ENCODE measurements around the gene RIN2.
"Not testable (repeated sequence)": the region's sequence is repeated elsewhere in the genome, so short reads cannot be mapped to it uniquely, and the experiment has no call there.

Gene RIN2

DNA sequence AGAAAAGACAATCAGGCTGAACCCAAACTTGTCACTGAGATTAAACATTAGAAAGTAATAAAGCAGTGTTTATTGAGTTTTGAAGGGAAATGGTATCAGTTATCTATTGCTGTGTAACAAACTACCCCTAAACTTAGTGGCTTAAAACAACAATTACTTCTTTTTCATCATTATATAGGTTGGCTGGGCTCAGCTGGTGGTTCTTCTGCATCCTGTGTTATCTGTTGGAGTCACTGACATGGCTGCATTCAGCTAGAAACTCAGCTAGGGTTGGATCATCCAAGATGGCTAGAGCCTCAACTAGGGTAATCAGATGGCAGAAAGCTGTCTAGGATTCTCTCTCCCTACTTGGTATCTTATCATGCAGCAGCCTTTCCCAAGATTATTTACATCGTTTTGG is 12.5 kb upstream of the RIN2 start:
- no peaks in the 10 kb centered on the region for H3K4me1 Mint-ChIP-seq (ENCODE audit: low read depth)
- no peaks in the 10 kb centered on the region for H3K27me3 Mint-ChIP-seq (ENCODE audit: low read depth)
- H3K4me3 Mint-ChIP-seq: no peak overlapping the region
- no peaks in the 10 kb centered on the region for H3K36me3 Mint-ChIP-seq (ENCODE audit: low read depth)
- H3K9me3 Mint-ChIP-seq: peaks cover 3% of the 10 kb centered on the region
- H3K27ac Mint-ChIP-seq: no peak overlapping the region
- no peak for DNase-seq (ENCODE audit: low spot score)

DNA sequence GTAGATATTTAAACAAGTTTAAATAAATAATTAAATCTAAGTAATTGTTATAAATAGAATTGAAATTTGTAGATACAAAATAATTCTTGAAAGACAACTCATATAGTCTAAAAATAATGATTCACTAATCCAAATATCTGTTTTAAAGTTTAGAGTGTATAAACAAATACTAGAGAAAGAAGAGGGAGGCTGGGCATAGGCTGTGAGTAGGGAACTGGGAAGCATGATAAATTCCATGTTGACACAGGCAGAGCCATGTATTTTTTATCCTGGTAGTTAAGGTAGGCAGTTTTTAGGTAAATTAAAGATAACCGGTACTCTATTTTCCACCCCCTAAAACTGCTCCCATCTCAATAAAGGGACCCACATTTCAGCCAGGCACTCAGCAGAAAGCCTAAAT is 11.7 kb upstream of the RIN2 start:
- H3K27ac Mint-ChIP-seq: no peak overlapping the region
- H3K4me1 Mint-ChIP-seq (ENCODE audit: low read depth): no peaks in the 10 kb centered on the region
- H3K36me3 Mint-ChIP-seq (ENCODE audit: low read depth): no peaks in the 10 kb centered on the region

DNA sequence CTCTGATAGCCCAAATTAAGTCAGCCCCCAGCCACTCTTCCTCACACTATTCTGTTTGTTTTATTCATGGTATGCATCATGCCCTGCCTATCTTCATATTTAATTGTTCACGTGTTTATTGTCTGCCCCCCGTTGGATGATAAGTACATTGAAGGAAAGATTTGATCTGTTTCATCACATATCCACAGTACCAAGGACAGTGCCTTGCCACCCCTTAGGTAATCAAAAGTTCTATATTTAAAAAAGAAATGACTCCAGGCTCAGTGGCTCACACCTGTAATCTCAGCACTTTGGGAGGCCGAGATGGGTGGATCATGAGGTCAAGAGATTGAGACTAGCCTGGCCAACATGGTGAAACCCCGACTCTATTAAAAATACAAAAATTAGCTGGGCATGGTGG is 10.2 kb upstream of the RIN2 start:
- Mint-ChIP-seq H3K27me3 (ENCODE audit: low read depth) (no peaks in the 10 kb centered on the region), H3K36me3 (ENCODE audit: low read depth) (no peaks in the 10 kb centered on the region), H3K9me3 (peaks cover 3% of the 10 kb centered on the region), H3K4me3 (no peak overlapping the region), H3K4me1 (ENCODE audit: low read depth) (no peaks in the 10 kb centered on the region), H3K27ac (no peak overlapping the region)
- no peak for DNase-seq (ENCODE audit: low spot score)

More for the DNA sequence above, 11.7 kb upstream of the RIN2 start:
- Mint-ChIP-seq H3K9me3 (peaks cover 3% of the 10 kb centered on the region), H3K4me3 (no peak overlapping the region), H3K27me3 (ENCODE audit: low read depth) (no peaks in the 10 kb centered on the region)
- DNase-seq (ENCODE audit: low spot score): no peak

DNA sequence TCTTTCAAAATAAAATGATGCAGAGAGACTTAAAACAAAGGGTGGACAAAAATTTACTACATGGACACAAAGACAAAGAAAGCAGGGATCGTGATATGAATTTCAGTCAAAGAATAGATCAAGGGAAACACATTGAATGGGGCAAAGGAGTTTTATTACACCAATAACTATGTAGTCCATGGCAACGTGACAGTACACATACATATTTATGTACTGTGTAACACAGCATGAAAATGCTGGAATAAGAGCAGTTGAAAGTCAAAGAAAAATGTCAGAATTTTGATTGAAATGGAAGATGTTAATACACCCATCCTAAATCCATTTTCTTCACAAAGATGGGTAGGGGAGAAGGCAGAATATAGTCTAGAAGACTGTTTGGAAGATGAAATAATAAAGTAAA is 9.4 kb upstream of the RIN2 start:
- no peaks in the 10 kb centered on the region for H3K36me3 Mint-ChIP-seq (ENCODE audit: low read depth)
- no peak for DNase-seq (ENCODE audit: low spot score)
- H3K9me3 Mint-ChIP-seq: peaks cover 3% of the 10 kb centered on the region
- no peak overlapping the region for H3K4me3 Mint-ChIP-seq
- H3K27ac Mint-ChIP-seq: no peak overlapping the region
- no peaks in the 10 kb centered on the region for H3K4me1 Mint-ChIP-seq (ENCODE audit: low read depth)
- H3K27me3 Mint-ChIP-seq (ENCODE audit: low read depth): no peaks in the 10 kb centered on the region

DNA sequence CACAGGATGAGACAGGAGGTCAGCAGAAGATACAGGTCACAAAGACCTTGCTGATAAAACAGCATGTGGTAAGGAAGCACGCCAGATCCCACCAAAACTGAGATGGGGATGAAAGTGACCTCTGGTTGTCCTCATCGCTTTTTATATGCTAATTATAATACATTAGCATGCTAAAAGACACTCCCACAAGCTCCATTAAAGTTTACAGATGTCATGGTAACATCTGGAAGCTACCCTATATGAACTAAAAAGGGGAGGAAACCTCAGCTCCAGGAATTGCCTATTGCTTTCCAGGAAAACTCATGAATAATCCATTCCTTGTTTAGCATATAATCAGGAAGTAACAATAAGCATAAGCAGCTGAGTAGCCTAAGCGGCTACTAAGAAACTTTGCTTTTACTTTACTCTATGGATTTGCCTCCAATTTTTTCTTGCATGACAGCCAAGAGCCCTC is 8.4 kb upstream of the RIN2 start:
- no peak for DNase-seq (ENCODE audit: low spot score)
- H3K4me3 Mint-ChIP-seq: no peak overlapping the region
- H3K27me3 Mint-ChIP-seq (ENCODE audit: low read depth): no peaks in the 10 kb centered on the region
- no peaks in the 10 kb centered on the region for H3K36me3 Mint-ChIP-seq (ENCODE audit: low read depth)
- H3K4me1 Mint-ChIP-seq (ENCODE audit: low read depth): no peaks in the 10 kb centered on the region
- H3K27ac Mint-ChIP-seq: no peak overlapping the region
- peaks cover 3% of the 10 kb centered on the region for H3K9me3 Mint-ChIP-seq

DNA sequence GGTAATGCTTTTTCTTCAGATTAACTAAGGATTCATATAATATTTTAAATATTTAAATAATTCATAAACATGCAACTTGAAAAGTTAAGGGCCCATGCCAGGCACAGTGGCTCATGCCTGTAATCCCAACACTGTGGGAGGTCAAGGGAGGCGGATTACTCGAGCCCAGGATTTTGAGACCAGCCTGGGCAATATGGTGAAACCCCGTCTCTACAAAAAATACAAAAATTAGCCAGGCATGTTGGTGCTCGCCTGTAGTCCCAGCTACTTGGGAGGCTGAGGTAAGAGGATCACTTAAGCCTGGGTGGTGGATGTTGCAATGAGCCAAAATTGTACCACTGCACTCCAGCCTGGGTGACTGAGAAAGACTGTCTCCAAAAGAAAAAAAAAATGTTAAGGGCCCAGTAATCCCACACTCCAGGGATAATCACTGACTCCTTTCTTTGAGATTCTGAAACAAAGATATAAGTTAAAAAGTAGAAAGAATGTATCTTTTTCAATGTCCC is 7.9 kb upstream of the RIN2 start:
- Mint-ChIP-seq H3K36me3 (ENCODE audit: low read depth) (no peaks in the 10 kb centered on the region), H3K27me3 (ENCODE audit: low read depth) (peaks cover 2% of the 10 kb centered on the region), H3K4me3 (no peak overlapping the region), H3K9me3 (peaks cover 3% of the 10 kb centered on the region), H3K27ac (no peak overlapping the region), H3K4me1 (ENCODE audit: low read depth) (no peaks in the 10 kb centered on the region)
- no peak for DNase-seq (ENCODE audit: low spot score)

DNA sequence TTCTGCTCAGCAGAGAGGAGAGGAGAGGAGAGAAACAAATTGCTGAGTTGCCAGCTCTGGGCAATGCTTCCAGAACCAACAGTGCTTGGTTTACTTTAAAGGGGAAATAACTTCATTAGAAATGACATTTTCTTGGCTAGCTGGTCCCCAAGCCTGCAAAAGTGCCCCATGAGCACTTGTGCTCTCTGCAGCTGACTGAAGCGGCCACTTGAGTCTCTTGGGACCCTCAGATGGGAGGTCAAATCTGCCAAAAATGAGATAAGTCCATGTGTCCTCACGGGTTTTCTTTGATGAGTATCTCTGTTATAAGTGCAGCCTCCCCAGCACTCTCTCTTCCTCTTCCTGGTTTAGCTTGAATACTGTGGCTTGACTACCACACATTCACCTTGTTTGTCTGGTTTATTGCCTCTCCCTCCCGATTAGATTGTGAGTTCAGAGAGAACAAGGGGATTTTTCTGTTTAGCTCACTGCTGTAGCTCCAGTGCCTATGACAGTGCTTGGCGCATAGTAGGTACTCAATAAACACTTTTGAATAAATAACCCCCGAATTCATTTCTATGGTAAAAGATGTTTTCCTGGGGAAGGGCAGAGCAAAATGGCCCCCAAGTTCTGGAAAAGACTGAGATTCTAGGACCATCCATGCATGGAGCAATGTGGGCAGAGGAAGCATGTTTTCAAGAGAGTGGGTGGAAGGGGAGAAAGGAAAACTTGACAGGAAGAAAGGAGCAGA is 7.0 kb upstream of the RIN2 start:
- Mint-ChIP-seq H3K27me3 (ENCODE audit: low read depth) (peaks cover 5% of the 10 kb centered on the region), H3K9me3 (peaks cover 2% of the 10 kb centered on the region), H3K36me3 (ENCODE audit: low read depth) (no peaks in the 10 kb centered on the region), H3K4me1 (ENCODE audit: low read depth) (no peaks in the 10 kb centered on the region), H3K27ac (no peak overlapping the region), H3K4me3 (no peak overlapping the region)
- DNase-seq (ENCODE audit: low spot score): no peak

DNA sequence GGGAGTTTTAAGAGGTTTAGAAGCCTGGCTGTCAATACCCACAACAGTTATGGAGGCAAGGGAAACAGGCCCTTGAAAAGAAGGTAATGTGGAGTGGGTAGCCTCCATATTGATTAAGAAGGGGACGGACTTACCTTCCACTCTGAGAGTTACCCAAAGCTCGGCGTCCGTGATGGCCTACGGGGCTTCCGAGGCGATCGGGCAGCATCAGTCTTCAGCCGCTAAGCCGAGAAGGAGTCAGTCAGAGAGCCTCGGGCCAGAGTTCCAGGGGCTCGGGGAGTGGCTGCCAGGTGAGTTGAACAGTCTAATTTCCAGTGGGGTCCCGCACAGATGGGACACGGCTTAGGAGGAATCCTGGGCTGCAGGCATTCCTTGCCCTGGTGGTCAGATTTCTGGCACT is 3.9 kb upstream of the RIN2 start:
- H3K4me1 Mint-ChIP-seq (ENCODE audit: low read depth); H3K36me3 Mint-ChIP-seq (ENCODE audit: low read depth); H3K9me3 Mint-ChIP-seq; H3K27ac Mint-ChIP-seq; H3K4me3 Mint-ChIP-seq; DNase-seq (ENCODE audit: low spot score): not testable (repeated sequence)
- H3K27me3 Mint-ChIP-seq (ENCODE audit: low read depth): peaks cover 31% of the 10 kb centered on the region

DNA sequence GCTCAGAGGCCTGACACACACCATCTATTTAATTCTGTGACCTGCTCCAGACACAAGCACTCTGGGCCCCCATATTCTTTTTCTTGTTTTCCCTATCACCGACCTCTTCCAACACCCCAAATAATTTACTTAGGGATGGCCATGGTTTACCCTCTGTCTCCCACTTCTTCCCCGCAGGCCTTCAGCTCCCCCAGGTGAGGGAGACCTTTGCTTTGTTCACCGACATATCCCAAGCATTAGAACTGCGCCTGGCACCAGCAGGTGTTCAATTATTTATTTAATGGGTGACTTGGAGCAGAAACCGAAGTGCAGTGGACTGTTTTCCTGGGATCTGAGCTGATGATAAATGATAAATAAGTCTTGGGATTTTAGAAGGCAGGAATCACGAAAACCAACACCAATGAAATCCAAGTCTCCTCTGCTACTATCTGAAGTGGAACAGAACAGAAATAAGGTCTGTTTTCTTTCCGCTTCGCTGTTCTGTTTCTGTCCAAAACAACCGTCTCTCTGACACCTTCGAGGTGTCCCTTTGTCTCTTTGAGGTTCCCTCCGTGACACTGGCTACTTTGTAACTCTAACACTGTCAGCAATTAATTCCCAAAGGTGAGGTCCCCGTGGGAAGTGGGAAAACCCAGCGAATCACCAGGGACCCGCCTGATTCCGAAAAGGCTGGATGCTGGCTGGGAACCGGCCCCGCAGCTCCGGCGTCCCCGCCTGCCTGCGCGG is 1.1 kb upstream of the RIN2 start:
- no peak overlapping the region for H3K4me3 Mint-ChIP-seq
- no peaks in the 10 kb centered on the region for H3K4me1 Mint-ChIP-seq (ENCODE audit: low read depth)
- no peaks in the 10 kb centered on the region for H3K36me3 Mint-ChIP-seq (ENCODE audit: low read depth)
- peaks cover 46% of the 10 kb centered on the region for H3K27me3 Mint-ChIP-seq (ENCODE audit: low read depth)
- no peaks in the 10 kb centered on the region for H3K9me3 Mint-ChIP-seq
- no peak overlapping the region for H3K27ac Mint-ChIP-seq
- no peak for DNase-seq (ENCODE audit: low spot score)

DNA sequence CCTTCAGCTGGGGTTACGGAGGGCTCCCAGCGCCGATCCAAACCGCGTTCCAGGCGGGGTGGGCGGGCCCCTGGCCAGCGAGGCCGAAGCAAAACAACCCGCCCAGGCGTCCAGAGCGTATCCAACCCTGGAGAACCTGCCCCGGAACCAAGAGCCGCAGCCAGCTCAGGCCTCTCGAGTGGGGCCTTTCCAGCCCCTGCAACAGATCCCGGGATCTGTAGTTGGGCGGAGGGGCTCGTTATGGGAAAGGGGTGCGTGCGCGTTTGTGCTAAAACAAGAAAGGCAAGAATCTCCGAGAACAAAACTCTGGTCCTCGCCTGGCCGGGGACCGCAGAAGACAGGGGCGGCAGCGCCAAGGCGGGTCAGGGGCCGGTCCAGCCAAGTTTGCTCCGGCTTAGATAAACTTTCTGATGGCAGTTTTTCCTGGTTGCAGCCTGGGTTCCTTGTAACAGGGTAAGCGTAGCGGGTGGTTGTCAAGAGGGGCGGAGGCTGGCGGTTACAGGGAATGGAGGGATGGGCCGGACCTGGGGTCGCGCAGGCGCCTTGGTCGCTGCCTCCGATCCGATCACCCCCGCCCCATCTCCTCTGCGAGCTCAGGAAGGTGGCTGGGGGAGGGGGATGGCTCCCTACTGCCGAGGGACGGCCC is 448 bp upstream of the RIN2 start:
- Mint-ChIP-seq H3K4me1 (ENCODE audit: low read depth) (no peaks in the 10 kb centered on the region), H3K36me3 (ENCODE audit: low read depth) (no peaks in the 10 kb centered on the region), H3K27ac (no peak overlapping the region), H3K4me3 (no peak overlapping the region), H3K27me3 (ENCODE audit: low read depth) (peaks cover 46% of the 10 kb centered on the region), H3K9me3 (no peaks in the 10 kb centered on the region)
- no peak for DNase-seq (ENCODE audit: low spot score)

DNA sequence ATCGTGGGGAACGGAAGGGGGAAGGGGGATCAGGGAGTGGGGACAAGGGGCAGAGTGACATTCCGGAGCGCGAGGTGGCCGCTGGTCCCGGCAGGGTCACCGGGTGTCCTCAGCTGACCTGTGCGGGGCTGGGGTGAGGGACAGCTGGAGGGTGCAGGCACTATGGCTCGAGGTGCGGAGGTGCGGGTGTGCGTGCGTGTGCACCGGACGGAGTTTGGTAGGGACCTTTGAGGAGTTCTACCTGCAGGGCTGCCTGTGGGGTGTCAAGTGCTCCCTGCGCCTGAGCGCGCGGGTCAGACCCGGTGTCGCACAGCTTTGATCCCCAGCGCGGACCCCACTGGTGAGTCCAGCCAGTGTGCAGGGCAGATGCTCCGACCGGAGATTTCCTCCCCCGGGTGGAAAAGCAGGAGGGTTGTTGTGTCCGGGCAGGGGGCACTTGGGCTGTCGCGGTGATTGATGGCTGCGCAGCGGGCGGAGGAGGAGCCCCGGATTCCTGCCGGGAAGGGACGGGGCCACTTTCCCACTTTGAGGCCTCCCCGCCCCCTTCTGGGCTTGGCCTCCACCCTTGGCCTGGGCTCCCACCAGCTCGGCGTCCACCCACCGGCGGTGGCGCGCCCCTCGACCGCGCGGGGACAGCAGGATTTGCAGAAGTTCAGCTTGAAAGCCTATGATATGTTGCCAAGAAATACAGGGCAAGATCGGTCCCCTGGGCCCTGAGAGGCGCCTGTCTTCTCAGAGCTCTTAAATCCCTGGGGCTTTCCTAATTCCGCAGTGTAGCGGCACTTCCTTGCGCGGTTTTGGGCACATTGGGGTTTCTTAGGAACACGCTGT is 658 bp downstream of the RIN2 start:
- H3K9me3 Mint-ChIP-seq: no peaks in the 10 kb centered on the region
- H3K27ac Mint-ChIP-seq: no peak overlapping the region
- no peaks in the 10 kb centered on the region for H3K4me1 Mint-ChIP-seq (ENCODE audit: low read depth)
- H3K27me3 Mint-ChIP-seq (ENCODE audit: low read depth): peaks cover 46% of the 10 kb centered on the region
- H3K36me3 Mint-ChIP-seq (ENCODE audit: low read depth): no peaks in the 10 kb centered on the region
- DNase-seq (ENCODE audit: low spot score): no peak
- no peak overlapping the region for H3K4me3 Mint-ChIP-seq

DNA sequence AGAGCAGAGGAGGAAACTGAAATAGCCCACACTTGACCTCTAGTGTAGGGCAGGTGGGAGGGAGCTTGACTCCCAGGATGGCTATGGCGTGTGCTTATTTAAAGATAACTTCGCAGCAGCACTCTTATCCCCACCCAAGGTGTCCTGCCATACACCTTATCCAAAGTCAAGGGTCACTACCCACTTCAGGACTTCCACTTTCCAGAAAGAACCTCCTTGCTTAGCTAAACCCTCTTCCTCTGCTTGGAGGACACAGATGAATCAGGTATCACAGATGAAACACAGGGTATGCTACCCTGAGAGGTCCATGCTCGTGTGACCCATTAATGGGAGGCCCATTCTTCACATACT is 2.3 kb downstream of the RIN2 start:
- H3K9me3 Mint-ChIP-seq: no peaks in the 10 kb centered on the region
- no peak for DNase-seq (ENCODE audit: low spot score)
- no peaks in the 10 kb centered on the region for H3K4me1 Mint-ChIP-seq (ENCODE audit: low read depth)
- no peaks in the 10 kb centered on the region for H3K36me3 Mint-ChIP-seq (ENCODE audit: low read depth)
- H3K27me3 Mint-ChIP-seq (ENCODE audit: low read depth): peaks cover 44% of the 10 kb centered on the region
- H3K27ac Mint-ChIP-seq: no peak overlapping the region
- H3K4me3 Mint-ChIP-seq: no peak overlapping the region

DNA sequence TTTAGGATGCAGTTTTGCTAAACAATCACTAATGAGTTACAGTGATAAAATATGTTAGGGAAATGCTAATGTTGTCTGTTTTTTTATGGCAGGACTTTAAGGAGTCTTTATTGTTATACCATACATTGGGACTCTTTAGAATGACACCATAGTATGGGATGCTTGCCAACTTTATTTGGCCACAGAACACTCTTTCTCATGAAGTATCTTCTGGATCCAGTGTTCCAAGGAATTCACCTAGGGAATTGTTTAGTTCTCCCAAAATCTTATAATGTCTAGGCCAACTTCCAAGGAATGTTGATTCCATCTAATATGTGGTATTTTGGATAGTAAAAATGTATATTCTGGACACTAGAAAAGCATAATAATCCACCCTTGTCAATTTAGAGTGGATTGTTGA is 3.3 kb downstream of the RIN2 start:
- Mint-ChIP-seq H3K36me3 (ENCODE audit: low read depth) (no peaks in the 10 kb centered on the region), H3K4me3 (no peak overlapping the region), H3K9me3 (no peaks in the 10 kb centered on the region), H3K27ac (no peak overlapping the region), H3K4me1 (ENCODE audit: low read depth) (no peaks in the 10 kb centered on the region), H3K27me3 (ENCODE audit: low read depth) (peaks cover 38% of the 10 kb centered on the region)
- no peak for DNase-seq (ENCODE audit: low spot score)

DNA sequence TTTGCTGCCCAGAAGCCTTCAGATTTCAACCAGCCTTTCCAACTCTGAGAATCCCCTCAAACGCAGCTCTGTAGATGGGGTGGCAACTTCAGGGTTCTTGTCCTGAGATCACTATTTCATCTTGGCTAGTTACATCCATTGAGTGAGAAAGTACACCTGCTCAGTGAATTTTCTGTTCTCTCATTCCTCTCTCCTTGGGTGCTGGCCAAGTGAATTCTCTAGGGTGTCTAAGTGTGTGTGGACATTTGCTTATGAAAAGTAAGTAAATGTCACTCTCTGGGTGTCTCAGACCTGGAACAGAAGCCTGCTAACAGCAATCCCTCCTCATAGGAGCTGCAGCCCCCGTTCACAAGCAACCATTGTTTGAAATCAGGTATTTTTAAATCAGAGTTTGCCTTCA is 3.8 kb downstream of the RIN2 start:
- Mint-ChIP-seq H3K27me3 (ENCODE audit: low read depth) (peaks cover 33% of the 10 kb centered on the region), H3K27ac (no peak overlapping the region), H3K4me3 (no peak overlapping the region), H3K4me1 (ENCODE audit: low read depth) (no peaks in the 10 kb centered on the region), H3K9me3 (no peaks in the 10 kb centered on the region), H3K36me3 (ENCODE audit: low read depth) (no peaks in the 10 kb centered on the region)
- no peak for DNase-seq (ENCODE audit: low spot score)

Data from T-helper 2 cell treated with Interferon-gamma antibody and Interleukin-4, amounts not matched to agents 5 μg/mL and 100 μg/mL, for 36 hours (primary cell).